Glutamatergic neuron (in vitro differentiated cells): ENCODE results near the gene GALNT11. TPM values are rescaled to one million over a fixed set of nuclear protein-coding genes. Genes with fewer than 3 reads are reported as not detected.

Experiments used
- DNase-seq: peaks from one replicate; pipeline ENCODE4 v3.0.0; 2022
- H3K27ac Mint-ChIP-seq: one replicate; pipeline ENCODE4 v1.8.0; 2020; ENCODE audit warnings: mild to moderate bottlenecking, mixed read lengths, inconsistent platforms; ENCODE audit not compliant: unreplicated experiment
- H3K27me3 Mint-ChIP-seq: one replicate; pipeline ENCODE4 v1.8.0; 2020; ENCODE audit warnings: mild to moderate bottlenecking, moderate library complexity, mixed read lengths, inconsistent platforms; ENCODE audit not compliant: unreplicated experiment
- H3K36me3 Mint-ChIP-seq: one replicate; pipeline ENCODE4 v1.8.0; 2020; ENCODE audit warnings: mild to moderate bottlenecking, mixed read lengths, inconsistent platforms; ENCODE audit not compliant: unreplicated experiment
- H3K4me1 Mint-ChIP-seq: one replicate; pipeline ENCODE4 v1.8.0; 2020; ENCODE audit warnings: mild to moderate bottlenecking, low read depth, mixed read lengths, inconsistent platforms; ENCODE audit not compliant: unreplicated experiment
- H3K4me3 Mint-ChIP-seq: one replicate; pipeline ENCODE4 v1.8.0; 2020; ENCODE audit warnings: mild to moderate bottlenecking, mixed read lengths, inconsistent platforms; ENCODE audit not compliant: unreplicated experiment
- H3K9me3 Mint-ChIP-seq: one replicate; pipeline ENCODE4 v1.8.0; 2020; ENCODE audit warnings: mild to moderate bottlenecking, moderate library complexity, mixed read lengths, inconsistent platforms; ENCODE audit not compliant: unreplicated experiment
- CTCF ChIP-seq: fragments of 200-600 bp; sonication (generic); IDR thresholded peaks from one replicate; pipeline ENCODE4 v1.5.0; 2021; ENCODE audit not compliant: partially characterized antibody, unreplicated experiment
- total RNA-seq: library from RNA; stranded (reverse); fragmentation: NEBNext Ultra II Directional; extraction: Animal tissue kit (Norgen Biotek cat#: 25700); gene quantifications from one replicate; pipeline ENCODE4 v1.2.1, GENCODE V29; 2021; ENCODE audit not compliant: unreplicated experiment

The GALNT11 gene
- total RNA-seq, 1 donor from 2014 or later = 32.7 TPM

GRCh38 chr7:152048051-152048450, 22.6 kb downstream of the GALNT11 start:
- TF ChIP-seq CTCF = no peak
- Mint-ChIP-seq H3K27me3 (no peaks in the 10 kb centered on the region), H3K4me3 (no peak overlapping the region), H3K9me3 (peaks cover 5% of the 10 kb centered on the region), H3K4me1 (peaks cover 7% of the 10 kb centered on the region), H3K27ac (no peak overlapping the region), H3K36me3 (peaks cover 17% of the 10 kb centered on the region)
- DNase-seq = no peak

- no peak overlapping the region for H3K27ac Mint-ChIP-seq
- no peak overlapping the region for H3K4me3 Mint-ChIP-seq
- TF ChIP-seq CTCF = no peak
- H3K4me1 Mint-ChIP-seq = peaks cover 10% of the 10 kb centered on the region
- H3K9me3 Mint-ChIP-seq = peaks cover 2% of the 10 kb centered on the region
- DNase-seq = no peak
- H3K27me3 Mint-ChIP-seq = no peaks in the 10 kb centered on the region
- H3K36me3 Mint-ChIP-seq = peaks cover 11% of the 10 kb centered on the region
Observed at GRCh38 chr7:152050547-152050971, 25.1 kb downstream of the GALNT11 start.

GRCh38 chr7:152051968-152052367, 26.5 kb downstream of the GALNT11 start:
- no peak overlapping the region for H3K27ac Mint-ChIP-seq
- H3K4me1 Mint-ChIP-seq = peaks cover 10% of the 10 kb centered on the region
- H3K9me3 Mint-ChIP-seq = peaks cover 2% of the 10 kb centered on the region
- no peaks in the 10 kb centered on the region for H3K27me3 Mint-ChIP-seq
- H3K4me3 Mint-ChIP-seq = no peak overlapping the region
- TF ChIP-seq CTCF = no peak
- no peak for DNase-seq
- H3K36me3 Mint-ChIP-seq = peaks cover 4% of the 10 kb centered on the region

GRCh38 chr7:152052771-152053170, 27.3 kb downstream of the GALNT11 start:
- Mint-ChIP-seq H3K27me3 (no peaks in the 10 kb centered on the region), H3K4me3 (peak overlapping the region; percentile 17), H3K36me3 (peaks cover 4% of the 10 kb centered on the region), H3K9me3 (peaks cover 2% of the 10 kb centered on the region), H3K4me1 (peaks cover 10% of the 10 kb centered on the region), H3K27ac (peak overlapping the region; percentile 14)
- no peak for TF ChIP-seq CTCF
- peak; percentile 56 for DNase-seq

GRCh38 chr7:152054367-152055230, 29.1 kb downstream of the GALNT11 start:
- no peak for TF ChIP-seq CTCF
- peaks cover 2% of the 10 kb centered on the region for H3K27me3 Mint-ChIP-seq
- H3K36me3 Mint-ChIP-seq = no peaks in the 10 kb centered on the region
- H3K4me3 Mint-ChIP-seq = no peak overlapping the region
- no peak overlapping the region for H3K27ac Mint-ChIP-seq
- peaks cover 2% of the 10 kb centered on the region for H3K9me3 Mint-ChIP-seq
- DNase-seq = no peak
- peaks cover 10% of the 10 kb centered on the region for H3K4me1 Mint-ChIP-seq
